Measurements from ENCODE around the gene EGFR. TPM values are rescaled to one million over a fixed set of nuclear protein-coding genes. Genes with fewer than 3 reads are reported as not detected.

The EGFR gene
- total and polyA plus RNA-seq, 2 experiments from 2014 or later, result 0.51 to 0.57 TPM

DNA sequence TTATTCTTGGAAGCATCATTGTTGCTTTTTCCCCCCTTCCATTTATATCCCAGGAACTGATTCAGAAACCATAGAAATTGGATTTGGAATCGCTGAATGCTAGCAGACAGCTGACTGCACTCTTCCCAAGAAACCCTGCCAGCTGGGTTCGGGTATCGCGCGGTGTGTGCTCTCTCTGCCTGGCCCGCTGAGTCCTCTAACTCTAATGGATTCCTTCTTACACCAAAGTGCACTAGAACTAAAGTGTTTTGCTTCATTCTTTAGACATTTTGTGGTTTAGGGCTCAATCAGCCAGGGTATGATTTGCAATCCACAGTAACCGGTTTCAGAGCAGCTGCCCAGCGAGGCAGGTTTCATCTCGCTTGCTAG is 92.2 kb downstream of the EGFR start:
- Histone ChIP-seq H3K27ac (no peak overlapping the region), H3K27me3 (no peaks in the 10 kb centered on the region), H3K36me3 (no peaks in the 10 kb centered on the region), H3K9me3 (ENCODE audit: low read depth) (no peaks in the 10 kb centered on the region), H3K4me3 (no peak overlapping the region), H3K4me1 (ENCODE audit: low read depth) (no peaks in the 10 kb centered on the region)
- TF ChIP-seq, protein P1, sequence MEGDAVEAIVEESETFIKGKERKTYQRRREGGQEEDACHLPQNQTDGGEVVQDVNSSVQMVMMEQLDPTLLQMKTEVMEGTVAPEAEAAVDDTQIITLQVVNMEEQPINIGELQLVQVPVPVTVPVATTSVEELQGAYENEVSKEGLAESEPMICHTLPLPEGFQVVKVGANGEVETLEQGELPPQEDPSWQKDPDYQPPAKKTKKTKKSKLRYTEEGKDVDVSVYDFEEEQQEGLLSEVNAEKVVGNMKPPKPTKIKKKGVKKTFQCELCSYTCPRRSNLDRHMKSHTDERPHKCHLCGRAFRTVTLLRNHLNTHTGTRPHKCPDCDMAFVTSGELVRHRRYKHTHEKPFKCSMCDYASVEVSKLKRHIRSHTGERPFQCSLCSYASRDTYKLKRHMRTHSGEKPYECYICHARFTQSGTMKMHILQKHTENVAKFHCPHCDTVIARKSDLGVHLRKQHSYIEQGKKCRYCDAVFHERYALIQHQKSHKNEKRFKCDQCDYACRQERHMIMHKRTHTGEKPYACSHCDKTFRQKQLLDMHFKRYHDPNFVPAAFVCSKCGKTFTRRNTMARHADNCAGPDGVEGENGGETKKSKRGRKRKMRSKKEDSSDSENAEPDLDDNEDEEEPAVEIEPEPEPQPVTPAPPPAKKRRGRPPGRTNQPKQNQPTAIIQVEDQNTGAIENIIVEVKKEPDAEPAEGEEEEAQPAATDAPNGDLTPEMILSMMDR (IDR thresholded peaks at IDR 0.05; ENCODE audit: low read depth, low read length), result no peak
- DNase-seq (ENCODE audit: low read depth in 1 of 2, low spot score in 1 of 2), result peak in 1 of 2 donors; percentile 66

- no peak for DNase-seq (ENCODE audit: low read depth in 1 of 2, low spot score in 1 of 2)
- no peaks in the 10 kb centered on the region for H3K36me3 ChIP-seq
- no peaks in the 10 kb centered on the region for H3K27me3 ChIP-seq
- TF ChIP-seq, protein P1 (IDR thresholded peaks at IDR 0.05; ENCODE audit: low read depth, low read length), result no peak
- no peak overlapping the region for H3K27ac ChIP-seq
- no peaks in the 10 kb centered on the region for H3K9me3 ChIP-seq (ENCODE audit: low read depth)
- H3K4me3 ChIP-seq, result no peak overlapping the region
- no peaks in the 10 kb centered on the region for H3K4me1 ChIP-seq (ENCODE audit: low read depth)
Measured at GRCh38 chr7:55112056-55112455, 93.2 kb downstream of the EGFR start.

GRCh38 chr7:55113760-55114540 is 95.1 kb downstream of the EGFR start:
- Histone ChIP-seq H3K4me3 (no peak overlapping the region), H3K27me3 (no peaks in the 10 kb centered on the region), H3K27ac (no peak overlapping the region), H3K36me3 (no peaks in the 10 kb centered on the region), H3K9me3 (ENCODE audit: low read depth) (no peaks in the 10 kb centered on the region), H3K4me1 (ENCODE audit: low read depth) (no peaks in the 10 kb centered on the region)
- TF ChIP-seq, protein P1 (IDR thresholded peaks at IDR 0.05; ENCODE audit: low read depth, low read length), result no peak
- DNase-seq (ENCODE audit: low read depth in 1 of 2, low spot score in 1 of 2), result no peak

- Histone ChIP-seq H3K36me3 (no peaks in the 10 kb centered on the region), H3K27ac (no peak overlapping the region), H3K4me3 (no peak overlapping the region), H3K27me3 (no peaks in the 10 kb centered on the region), H3K4me1 (ENCODE audit: low read depth) (no peaks in the 10 kb centered on the region), H3K9me3 (ENCODE audit: low read depth) (no peaks in the 10 kb centered on the region)
- TF ChIP-seq, protein P1 (IDR thresholded peaks at IDR 0.05; ENCODE audit: low read depth, low read length), result no peak
- DNase-seq (ENCODE audit: low read depth in 1 of 2, low spot score in 1 of 2), result no peak
Measured at GRCh38 chr7:55117286-55117685, 98.5 kb downstream of the EGFR start.

DNA sequence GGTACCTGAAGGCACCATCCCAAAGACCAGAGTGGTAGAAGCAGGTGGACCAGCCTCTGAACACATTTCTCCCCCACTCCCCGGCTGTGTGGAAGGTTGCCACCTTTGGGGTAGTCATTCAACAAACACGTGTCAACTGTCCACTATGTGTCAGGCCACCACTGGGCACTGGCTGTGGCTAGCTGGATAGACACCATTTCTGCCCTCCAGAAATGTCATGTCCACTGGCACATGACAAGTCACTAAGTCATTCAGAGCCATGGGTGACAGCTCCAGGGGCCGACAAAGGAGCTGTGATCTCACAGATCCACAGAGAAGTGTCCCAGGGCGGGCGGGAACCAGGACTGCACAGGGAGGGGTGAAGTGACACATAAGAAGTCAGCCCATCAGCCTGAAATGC is 99.6 kb downstream of the EGFR start:
- no peaks in the 10 kb centered on the region for H3K9me3 ChIP-seq (ENCODE audit: low read depth)
- TF ChIP-seq, protein P1 (IDR thresholded peaks at IDR 0.05; ENCODE audit: low read depth, low read length), result no peak

More for the DNA sequence above, 99.6 kb downstream of the EGFR start:
- H3K4me1 ChIP-seq (ENCODE audit: low read depth), result no peaks in the 10 kb centered on the region
- no peak for DNase-seq (ENCODE audit: low read depth in 1 of 2, low spot score in 1 of 2)
- H3K36me3 ChIP-seq, result no peaks in the 10 kb centered on the region
- no peak overlapping the region for H3K4me3 ChIP-seq
- no peaks in the 10 kb centered on the region for H3K27me3 ChIP-seq
- no peak overlapping the region for H3K27ac ChIP-seq

Measured in cardiac muscle cell (in vitro differentiated cells and primary cell).